ENCODE results near the gene IFNG-AS1.
A peak's percentile ranks its signal among the peaks of the same experiment; 100 is the strongest.

Gene IFNG-AS1

DNA sequence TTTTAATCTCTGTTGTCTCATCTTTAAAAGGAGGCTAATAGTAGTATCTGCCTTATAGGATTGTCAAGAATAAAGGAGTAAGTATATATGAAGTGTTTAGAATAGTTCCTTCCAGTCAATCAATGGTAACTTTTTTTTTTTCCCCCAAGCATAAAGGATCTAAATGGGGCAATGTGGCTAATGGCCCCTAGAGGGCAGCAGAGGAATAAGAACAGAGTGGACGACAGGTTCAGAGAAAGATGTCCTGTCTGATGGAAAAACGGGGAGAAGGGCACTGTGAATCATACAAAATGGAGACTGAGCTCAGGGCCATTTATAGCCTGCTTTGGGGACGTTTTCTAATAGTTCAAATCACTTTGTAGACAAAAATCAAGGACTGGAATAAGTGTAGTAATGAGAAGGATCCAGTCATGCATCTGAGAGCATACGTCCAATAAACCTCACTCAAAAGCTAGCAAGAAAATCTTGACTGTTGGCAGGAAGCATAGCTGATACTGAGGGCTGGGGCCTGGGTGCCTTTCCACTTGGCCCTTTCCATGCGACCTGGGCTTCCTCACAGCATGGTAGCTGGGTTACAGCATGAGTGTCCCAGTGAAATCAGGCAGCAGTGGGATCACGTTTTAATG is 51.3 kb downstream of the IFNG-AS1 start:
- DNase-seq = peak; percentile 51 to 81

DNA sequence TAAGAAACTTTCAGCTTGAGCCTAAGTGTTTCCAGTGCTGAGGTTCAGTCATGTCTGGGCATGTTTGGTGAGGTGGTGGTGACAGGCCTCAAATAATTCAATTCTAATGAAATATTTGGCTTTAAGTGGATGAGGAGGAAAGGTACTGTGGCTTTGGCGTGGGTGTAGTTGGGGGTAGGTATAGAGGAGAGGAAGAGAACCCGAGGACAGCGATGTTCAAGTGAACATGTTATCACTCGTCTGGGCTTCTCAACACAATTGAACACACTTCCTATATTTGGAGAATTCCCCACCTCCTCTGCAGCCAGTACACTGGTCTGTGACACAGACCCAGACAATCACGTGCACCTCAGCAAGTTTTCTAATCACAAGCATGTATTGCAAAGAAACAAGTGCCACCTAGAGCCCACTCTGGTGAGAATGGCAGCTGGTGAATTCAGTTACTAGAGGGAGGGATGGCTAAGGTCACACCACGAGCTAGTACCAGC is 53.0 kb downstream of the IFNG-AS1 start:
- peak; percentile 11 to 69 for DNase-seq

DNA sequence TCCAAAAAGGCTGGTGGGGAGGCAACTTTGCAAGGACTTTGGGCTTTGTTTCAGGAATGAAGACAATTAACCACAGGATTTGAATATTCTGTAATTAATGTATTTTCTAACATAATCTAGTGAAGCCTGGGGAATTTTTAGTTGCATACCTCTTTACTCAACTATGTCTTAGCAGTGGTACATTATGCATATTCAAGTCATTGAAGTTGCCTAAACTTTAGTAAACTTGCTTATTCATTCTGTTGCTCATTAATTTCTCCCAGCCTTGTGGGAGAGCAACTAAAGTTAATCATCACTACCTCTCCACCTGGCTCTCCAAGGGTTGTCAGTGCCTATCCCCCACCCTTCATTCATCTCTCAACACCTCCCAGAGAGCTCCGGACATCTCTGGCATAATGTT is 54.2 kb downstream of the IFNG-AS1 start:
- no peak for DNase-seq

DNA sequence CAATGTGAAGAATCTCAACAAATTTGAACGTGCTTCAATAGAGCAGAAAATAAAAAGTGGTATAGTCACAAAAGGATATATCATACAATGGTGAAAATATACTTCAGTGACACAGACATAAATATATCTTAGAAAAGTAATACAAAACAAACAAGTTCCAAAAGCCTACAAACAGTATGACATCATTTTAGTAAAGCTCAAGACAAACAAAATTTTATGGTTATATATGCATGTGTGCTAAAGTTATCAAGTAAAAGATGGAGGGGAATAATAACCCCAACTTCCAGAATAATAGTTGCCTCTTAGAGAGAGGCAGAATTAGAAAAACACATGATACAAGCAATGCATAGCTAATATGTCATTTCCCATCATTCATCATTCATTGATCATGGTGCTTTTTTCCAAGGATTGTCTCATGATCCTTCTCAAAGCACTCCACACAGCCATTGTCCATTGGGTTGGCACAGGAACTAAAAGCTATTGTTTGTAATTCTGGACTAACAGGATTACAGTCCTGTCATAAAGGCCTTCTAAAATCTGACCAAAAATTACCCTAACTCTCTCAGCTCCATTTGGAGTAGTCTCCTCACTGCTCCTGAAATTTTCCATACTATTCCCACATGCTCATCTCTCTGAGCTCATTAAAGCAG is 59.5 kb downstream of the IFNG-AS1 start:
- no peak for DNase-seq

DNA sequence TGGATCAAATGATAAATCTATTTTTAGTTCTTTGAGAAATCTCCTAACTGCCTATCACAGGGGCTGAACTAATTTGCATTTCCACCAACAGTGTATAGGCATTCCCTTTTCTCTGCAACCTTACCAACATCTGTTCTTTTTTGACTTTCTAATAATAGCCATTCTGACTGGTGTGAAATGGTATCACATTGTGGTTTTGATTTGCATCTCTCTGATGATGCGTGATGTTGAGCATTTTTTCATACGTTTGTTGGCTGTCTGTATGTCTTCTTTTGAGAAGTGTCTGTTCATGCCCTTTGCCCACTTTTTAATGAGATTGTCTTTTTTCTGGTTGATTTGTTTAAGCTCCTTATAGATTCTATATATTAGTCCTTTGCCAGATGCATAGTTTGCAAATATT is 67.1 kb downstream of the IFNG-AS1 start:
- DNase-seq = no peak

DNA sequence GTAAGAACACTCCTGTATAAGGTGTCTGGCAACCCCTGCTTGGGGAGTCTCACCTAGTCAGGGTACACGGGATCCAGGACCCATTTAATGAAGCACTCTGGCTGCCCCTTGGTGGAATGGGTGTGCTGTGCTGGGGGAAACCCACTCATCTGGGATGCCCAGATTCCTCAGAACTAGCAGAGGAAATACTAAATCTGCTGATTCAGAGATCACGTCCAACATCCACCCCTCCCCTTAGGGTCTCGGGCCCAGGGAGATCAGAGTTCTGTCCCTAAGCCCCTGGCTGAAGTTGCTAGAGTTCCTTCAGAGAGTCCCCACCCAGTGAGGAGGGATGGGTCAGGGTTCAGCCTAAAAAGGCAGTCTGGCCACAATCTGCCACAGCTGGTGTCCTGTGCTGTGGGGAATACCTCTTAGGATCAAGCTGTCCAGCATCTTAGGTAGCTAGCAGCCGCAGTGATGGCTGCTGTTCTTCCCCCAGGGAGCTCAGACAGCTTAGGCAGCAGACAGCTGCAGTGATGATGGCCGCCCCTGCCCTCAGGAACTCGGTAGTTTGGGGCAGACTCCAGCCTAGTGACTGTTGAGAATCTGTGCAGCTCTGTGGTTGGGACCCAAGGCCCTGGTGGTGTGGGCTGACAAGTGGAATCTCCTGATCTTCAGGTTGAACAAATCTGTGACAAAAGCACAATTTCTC is 74.8 kb downstream of the IFNG-AS1 start:
- DNase-seq = no peak

DNA sequence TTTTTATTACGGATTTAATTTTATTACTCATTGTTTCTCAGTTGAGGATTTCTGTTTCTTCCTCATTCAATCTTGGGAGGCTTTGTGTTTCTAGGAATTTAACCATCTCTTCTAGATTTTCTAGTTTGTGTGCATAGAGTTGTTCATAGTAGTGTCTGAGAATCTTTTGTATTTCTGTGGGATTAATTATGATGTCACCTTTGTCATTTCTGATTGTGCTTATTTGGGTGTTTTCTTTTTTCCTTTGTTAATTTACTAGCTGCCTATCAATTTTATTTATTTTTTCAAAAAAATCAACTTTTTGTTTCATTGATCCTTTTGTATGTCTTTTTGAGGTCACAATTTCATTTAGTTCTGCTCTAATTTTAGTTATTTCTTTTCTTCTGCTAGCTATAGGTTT is 75.9 kb downstream of the IFNG-AS1 start:
- DNase-seq = no peak

DNA sequence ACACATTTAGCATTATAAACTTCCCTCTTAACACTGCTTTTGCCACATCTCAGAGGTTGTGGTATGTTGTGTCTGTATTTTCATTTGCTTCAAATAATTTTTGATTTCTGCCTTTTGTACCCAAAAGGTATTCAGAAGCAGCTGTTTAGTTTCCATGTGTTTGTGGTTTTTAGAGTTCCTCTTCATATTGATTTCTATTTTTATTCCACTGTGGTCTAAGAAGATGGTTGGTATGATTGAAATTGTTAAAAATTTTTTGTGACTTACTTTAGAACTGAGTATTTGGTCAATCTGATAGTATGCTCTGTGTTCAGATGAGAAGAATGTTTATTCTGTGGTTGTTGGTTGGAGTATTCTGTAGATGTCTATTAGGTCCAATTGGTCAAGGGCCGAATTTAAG is 76.4 kb downstream of the IFNG-AS1 start:
- no peak for DNase-seq

DNA sequence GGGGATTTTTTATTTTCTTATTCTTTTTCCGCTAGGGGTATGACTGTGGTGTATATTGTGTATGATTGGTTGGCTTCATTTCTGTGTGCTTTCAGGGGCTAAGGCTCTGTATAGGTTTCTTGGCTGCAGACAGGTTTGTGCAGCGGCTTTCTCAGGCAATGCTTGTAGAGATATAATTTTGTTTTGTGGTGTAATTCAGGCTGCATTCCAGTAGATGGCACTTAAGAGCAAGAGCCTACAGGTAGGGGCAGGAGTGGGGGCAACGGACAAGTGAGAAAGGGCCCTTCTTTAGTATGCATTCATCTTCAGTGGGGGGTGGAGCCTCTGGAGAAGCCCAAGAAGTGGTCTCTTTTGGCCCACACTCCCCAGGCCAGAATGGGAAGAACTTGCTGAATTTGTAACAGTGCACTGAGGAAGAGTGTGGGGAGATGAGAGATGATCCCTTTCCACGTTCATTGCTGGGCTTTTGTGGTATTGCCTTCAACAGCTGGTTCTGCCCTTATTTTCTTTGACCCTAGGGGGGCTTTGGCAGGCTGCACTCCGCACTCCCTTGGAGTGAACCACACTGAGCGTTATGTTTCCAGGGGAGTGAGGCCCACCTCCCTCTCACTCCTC is 78.6 kb downstream of the IFNG-AS1 start:
- no peak for DNase-seq

DNA sequence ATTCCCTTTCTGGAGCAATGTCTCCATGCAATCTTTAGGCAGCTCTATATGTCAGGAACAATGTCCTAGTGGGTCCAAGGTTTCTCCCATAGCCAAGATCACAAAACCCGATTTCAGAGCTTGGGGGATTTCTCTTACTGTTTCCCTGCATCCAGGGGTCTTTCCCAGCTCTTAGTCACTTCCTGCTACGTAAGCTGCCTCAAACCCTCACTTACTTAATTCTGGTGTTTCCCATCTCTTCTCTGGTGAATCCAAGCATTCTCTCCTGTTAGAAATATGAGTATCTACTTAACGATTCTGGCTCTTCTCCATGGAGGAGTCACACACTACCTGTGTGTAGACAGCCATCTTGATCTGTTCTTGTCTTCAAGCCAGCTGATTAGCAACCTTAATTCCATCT is 80.0 kb downstream of the IFNG-AS1 start:
- DNase-seq = peak; percentile 25 to 49
